IPS DF 6.9 (cell line): ENCODE results near the gene NDUFB10.
"Not testable (repeated sequence)": the region's sequence is repeated elsewhere in the genome, so short reads cannot be mapped to it uniquely, and the experiment has no call there.

ENCODE experiments used
- DNase-seq: peaks from one replicate; pipeline ENCODE4 v3.0.0-alpha.2; 2013; ENCODE audit warnings: low read depth, low spot score
- H3K27ac ChIP-seq: one replicate; pipeline ENCODE4 v1.5.1; 2013; ENCODE audit warnings: low read length, control low read depth
- H3K27me3 ChIP-seq: 2 replicates; pipeline ENCODE4 v1.6.1; 2013; ENCODE audit warnings: mild to moderate bottlenecking, low read length; ENCODE audit not compliant: control insufficient read depth, insufficient read depth
- H3K36me3 ChIP-seq: 2 replicates; pipeline ENCODE4 v1.6.1; 2013; ENCODE audit warnings: low read length; ENCODE audit not compliant: control insufficient read depth, insufficient read depth
- H3K4me1 ChIP-seq: 2 replicates; pipeline ENCODE4 v1.6.1; 2013; ENCODE audit warnings: low read length; ENCODE audit not compliant: control insufficient read depth, insufficient read depth
- H3K4me3 ChIP-seq: 2 replicates; pipeline ENCODE4 v1.5.1; 2013; ENCODE audit warnings: mild to moderate bottlenecking, low read length
- H3K9me3 ChIP-seq: 2 replicates; pipeline ENCODE4 v1.6.1; 2013; ENCODE audit warnings: low read length, inconsistent platforms; ENCODE audit not compliant: control insufficient read depth, insufficient read depth
- WGBS: extraction: QIAGEN DNeasy Blood & Tissue Kit; methylation state at CpG from one replicate; pipeline ENCODE4 v1.1.7; 2013; ENCODE audit warnings: mixed read lengths, missing lambda C conversion rate; ENCODE audit not compliant: insufficient read length, insufficient coverage; 5-methylcytosine and 5-hydroxymethylcytosine counted together

NDUFB10 gene

DNA sequence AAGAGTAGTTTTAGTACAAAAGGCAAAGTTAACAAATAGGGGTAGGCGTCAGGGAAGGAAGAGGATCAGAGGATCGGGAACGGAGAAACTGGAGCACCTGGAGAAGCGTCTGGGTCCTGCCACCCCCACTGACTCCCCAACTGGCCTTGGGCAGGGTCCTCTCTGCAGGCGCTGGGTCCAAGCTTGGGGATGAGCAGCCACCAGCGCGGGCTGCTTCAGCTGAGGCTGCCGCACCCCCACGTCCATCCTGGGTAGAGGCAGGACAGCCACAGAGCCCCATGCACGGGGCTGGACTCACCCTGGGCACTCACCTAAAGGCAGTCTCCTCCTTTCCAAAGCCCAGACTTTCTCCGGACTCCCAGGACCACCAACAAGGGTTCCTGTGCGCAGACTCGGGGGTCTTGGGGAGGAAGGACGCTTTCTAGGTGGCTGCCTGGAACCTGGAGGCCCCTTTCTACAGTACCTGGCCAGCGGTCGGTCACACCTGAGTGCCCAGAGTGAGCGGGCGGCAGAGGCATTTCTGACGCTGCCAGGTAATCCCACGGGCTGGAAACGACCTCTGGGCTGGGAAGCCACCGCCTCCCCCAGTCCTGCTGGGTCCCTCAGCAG, 42.2 kb upstream of the NDUFB10 start:
- no CpG with 5 or more reads among the region's 22 CpGs for WGBS

DNA sequence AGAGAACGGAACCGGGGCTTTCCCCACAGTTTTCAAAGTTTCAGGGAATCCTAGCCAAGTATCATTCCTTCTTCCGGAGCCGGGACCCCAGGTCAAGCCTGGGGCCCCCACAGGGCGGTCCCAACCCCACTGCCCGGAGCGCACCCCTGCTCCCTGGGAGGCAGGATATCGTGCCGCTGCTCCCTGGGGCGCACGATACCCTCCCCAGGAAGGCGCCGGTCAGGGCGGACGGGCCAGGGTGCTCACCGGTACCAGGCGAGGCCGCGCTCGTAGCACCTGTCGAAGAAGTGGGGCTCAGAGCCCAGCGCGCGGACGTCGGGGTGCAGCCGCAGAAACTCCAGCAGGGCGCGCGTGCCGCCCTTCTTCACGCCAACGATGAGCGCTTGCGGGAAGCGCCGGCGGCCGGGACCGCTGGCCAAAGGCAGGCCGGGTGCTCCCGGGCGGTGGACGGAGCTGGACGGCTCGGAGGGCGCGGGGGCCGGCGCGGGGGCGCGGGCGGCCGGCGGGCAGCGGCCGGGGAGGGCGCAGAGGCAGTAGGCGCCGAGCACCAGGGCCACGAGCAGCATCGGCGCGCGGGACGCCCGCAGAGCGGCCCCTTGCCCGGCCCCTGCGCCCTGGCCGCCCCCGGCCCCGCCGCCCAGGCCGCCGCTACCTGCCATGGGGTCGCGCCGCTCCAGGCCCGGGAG, 41.5 kb upstream of the NDUFB10 start:
- WGBS, result no CpG with 5 or more reads among the region's 81 CpGs
- peaks cover 38% of the 10 kb centered on the region for H3K27me3 ChIP-seq

More for the DNA sequence above, 42.2 kb upstream of the NDUFB10 start:
- H3K27ac ChIP-seq, result no peak overlapping the region
- peaks cover 14% of the 10 kb centered on the region for H3K4me1 ChIP-seq
- H3K27me3 ChIP-seq, result peaks cover 38% of the 10 kb centered on the region
- DNase-seq, result no peak
- no peaks in the 10 kb centered on the region for H3K36me3 ChIP-seq
- H3K9me3 ChIP-seq, result no peaks in the 10 kb centered on the region
- no peak overlapping the region for H3K4me3 ChIP-seq

DNA sequence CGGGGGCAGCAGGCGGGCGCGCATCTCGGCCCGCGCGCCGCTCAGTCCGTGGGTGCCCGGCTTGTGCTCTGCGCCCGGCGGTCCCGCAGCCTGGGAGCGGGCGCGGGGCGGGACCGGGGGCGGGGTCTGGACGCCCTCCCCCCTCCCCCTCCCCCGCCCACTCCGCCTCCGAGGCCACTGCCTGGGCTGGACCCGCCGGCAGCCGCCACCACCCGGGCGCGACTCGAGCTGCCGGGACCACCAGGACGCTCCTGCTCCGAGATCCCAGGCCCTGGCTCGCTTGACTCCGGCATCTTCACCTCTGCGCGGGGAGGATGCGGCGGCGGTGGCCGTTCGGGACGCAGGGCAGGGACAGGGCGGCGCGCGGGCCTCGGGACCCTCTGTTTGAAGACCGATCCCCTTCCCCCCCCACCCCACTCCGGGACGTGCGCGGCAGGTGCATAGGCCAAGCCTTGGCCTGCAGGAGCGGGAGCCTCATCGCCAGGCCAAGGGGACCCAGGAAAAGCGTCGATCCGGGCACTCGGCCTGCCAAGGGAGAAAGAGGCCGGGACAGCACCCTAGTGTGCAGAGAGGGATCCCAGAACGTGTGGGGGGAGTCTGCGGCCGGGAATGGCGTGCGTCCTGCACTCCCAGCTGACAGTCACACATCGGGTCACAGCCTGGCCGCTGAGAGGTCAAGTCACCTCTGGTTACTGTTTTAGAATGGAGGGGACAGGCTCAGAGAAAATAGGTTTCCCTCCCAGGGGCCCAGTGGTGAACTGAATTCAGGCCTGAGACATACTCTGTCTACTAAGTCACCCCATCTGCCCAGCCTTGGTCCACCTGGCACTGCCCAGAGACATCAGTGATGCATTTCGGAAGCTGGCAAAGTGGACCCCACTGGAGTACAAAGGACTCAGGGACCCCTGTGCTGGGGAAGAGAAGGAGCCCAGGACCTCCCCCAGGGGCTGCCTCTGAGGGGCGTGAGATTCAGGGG, 40.7 kb upstream of the NDUFB10 start, which contains the start of gene HS3ST6:
HS3ST6 (minus strand) TSS at position 65 of the 976 bp plus-strand sequence. CDS start 92 bp downstream, outside the sequence.
- no peak for DNase-seq
- H3K27me3 ChIP-seq, result peaks cover 42% of the 10 kb centered on the region
- no peaks in the 10 kb centered on the region for H3K36me3 ChIP-seq
- no peak within 1 kb of the TSS for H3K27ac ChIP-seq
- peak within 1 kb of the TSS; percentile 35; the same call in 1 of the 2 replicates for H3K4me3 ChIP-seq
- no peaks in the 10 kb centered on the region for H3K9me3 ChIP-seq
- no CpG with 5 or more reads among the region's 71 CpGs for WGBS
- H3K4me1 ChIP-seq, result peaks cover 16% of the 10 kb centered on the region

More for the DNA sequence above, 41.5 kb upstream of the NDUFB10 start:
- Histone ChIP-seq H3K4me3 (peak overlapping the region; percentile 35; the same call in 1 of the 2 replicates), H3K4me1 (peaks cover 14% of the 10 kb centered on the region), H3K27ac (no peak overlapping the region), H3K36me3 (no peaks in the 10 kb centered on the region), H3K9me3 (no peaks in the 10 kb centered on the region)
- no peak for DNase-seq

DNA sequence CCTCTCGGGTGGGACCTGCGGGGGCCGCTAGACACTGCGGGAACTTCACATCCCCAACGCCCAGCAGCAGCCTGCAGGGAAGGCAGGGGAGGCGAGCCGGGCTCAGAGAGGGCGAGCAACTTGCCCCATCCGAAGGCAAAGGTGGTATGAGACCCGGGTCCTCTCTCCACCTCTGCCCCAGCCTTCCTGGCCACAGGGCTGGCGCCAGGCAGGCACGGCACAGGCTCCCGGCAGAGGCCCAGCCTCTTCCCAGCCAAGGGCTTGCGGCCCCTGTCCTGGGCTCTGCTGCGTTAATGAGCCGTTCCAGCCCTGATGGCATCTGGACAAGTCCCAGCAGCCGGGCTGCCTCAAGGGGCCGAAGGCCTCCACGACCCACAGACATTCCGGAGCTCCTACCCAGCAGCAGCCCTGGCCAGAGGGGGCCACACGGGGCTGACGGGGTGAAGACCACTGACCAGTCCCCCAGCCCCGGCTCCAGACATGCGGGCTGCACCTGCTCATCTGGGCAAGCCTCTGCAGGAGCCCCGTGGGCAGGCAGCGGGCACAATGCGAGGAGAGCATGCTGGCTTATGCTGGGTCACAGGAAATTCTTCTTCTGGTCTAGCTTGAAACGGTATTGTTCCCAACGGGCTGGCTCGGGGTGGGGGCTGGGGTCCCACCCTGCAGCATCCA, 39.9 kb upstream of the NDUFB10 start:
- WGBS, result no CpG with 5 or more reads among the region's 30 CpGs
- DNase-seq, result no peak
- peaks cover 16% of the 10 kb centered on the region for H3K4me1 ChIP-seq
- H3K9me3 ChIP-seq, result no peaks in the 10 kb centered on the region
- no peak overlapping the region for H3K4me3 ChIP-seq
- H3K27me3 ChIP-seq, result peaks cover 42% of the 10 kb centered on the region
- no peak overlapping the region for H3K27ac ChIP-seq
- no peaks in the 10 kb centered on the region for H3K36me3 ChIP-seq

DNA sequence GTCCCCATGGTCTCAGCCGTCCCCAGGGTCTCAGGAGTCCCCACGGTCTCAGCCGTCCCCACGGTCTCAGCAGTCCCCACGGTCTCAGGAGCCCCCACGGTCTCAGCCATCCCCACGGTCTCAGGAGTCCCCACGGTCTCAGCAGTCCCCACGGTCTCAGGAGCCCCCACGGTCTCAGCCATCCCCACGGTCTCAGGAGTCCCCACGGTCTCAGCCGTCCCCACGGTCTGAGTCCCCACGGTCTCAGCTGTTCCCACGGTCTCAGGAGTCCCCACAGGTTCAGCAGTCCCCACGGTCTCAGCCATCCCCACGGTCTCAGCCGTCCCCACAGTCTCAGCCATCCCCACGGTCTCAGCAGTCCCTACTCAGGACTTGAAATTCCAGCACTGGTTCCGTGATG, 39.2 kb upstream of the NDUFB10 start:
- H3K27ac ChIP-seq, result not testable (repeated sequence)
- peaks cover 42% of the 10 kb centered on the region for H3K27me3 ChIP-seq
- no CpG with 5 or more reads among the region's 21 CpGs for WGBS

DNA sequence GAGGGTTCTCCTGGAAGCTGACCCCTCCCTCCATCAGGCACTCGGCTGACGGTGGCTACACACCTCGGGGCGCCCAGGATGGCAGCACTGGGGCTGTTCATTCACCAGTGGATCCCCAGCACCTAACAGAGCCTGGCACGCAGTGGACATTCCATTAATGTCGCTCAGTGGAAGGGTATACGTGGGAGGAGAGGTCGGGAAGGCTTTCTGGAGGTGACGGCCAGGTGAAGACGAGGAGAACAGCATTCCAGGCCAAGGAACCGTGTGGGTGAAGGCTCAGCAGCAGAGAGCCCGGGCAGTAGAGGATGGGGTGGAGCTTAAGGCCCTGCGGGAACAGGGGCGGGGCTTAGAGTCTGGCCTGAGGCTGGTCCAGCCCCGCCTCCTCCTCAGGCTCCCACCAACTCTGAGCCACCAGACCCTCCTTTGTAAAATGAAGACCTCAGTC, 38.6 kb upstream of the NDUFB10 start:
- Histone ChIP-seq H3K4me3 (no peak overlapping the region), H3K4me1 (peaks cover 16% of the 10 kb centered on the region), H3K27me3 (peaks cover 41% of the 10 kb centered on the region), H3K27ac (no peak overlapping the region), H3K9me3 (no peaks in the 10 kb centered on the region), H3K36me3 (no peaks in the 10 kb centered on the region)
- peak; percentile 41 for DNase-seq
- no CpG with 5 or more reads among the region's 15 CpGs for WGBS

More for the DNA sequence above, 39.2 kb upstream of the NDUFB10 start:
- H3K9me3 ChIP-seq, H3K4me3 ChIP-seq, DNase-seq, H3K36me3 ChIP-seq: not testable (repeated sequence)
- peaks cover 16% of the 10 kb centered on the region for H3K4me1 ChIP-seq

DNA sequence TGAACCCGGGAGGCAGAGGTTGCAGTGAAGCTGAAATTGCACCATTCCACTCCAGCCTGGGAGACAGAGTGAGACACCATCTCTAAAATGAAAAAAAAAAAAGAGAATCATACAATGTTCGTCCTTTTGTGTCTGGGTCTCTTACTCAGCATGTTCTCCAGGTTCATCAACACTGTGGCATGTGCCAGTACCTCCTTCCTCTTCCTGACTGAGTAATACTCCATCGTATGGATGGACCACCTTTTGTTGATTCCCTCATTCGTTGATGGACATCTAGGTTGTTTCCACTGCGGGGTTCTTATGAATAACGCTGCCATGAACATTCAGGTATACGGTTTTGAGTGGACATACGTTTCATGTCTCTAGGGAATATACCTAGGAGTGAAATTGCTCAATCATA, 37.0 kb upstream of the NDUFB10 start:
- no peak overlapping the region for H3K4me3 ChIP-seq
- H3K36me3 ChIP-seq, result no peaks in the 10 kb centered on the region
- H3K27ac ChIP-seq, result no peak overlapping the region
- DNase-seq, result no peak
- H3K9me3 ChIP-seq, result no peaks in the 10 kb centered on the region
- peaks cover 9% of the 10 kb centered on the region for H3K4me1 ChIP-seq
- peaks cover 34% of the 10 kb centered on the region for H3K27me3 ChIP-seq
- WGBS, result no CpG with 5 or more reads among the region's 8 CpGs

DNA sequence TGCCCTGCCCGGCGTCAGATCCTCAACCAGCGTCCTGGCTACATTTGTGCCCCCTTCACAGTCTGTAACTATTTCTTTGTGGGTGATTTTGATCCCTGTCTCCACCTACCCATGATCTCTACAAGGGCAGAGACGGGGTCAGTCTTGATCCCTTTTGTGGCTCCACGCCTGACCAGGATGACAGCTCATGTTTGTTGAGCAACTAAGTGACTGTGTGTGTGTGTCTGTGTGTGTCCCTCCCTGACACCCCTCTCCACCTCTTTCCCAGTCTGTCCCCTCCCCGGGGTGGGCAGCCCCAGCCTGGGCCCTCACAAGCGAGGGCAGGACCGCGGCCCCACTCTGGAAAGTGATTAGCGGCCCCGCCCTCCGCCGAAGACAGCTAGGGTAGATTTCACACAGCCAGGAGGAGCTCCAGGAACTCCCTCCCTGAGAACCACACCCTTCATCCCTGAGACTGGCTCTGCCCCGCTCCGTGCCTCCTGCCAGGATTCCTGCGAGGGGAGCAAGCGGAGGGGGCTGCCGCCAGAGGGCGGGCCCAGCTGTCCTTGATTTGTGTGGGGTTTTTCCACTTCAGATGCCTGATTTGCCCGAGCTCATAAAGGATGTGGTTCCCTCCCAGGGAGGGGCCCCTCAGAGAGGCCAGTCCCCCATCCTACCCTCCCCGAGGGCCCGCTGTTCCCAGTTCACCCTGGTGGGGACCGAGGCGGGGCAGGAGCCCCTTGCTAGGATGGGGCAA, 35.9 kb upstream of the NDUFB10 start:
- Histone ChIP-seq H3K27me3 (peaks cover 28% of the 10 kb centered on the region), H3K4me3 (no peak overlapping the region), H3K9me3 (no peaks in the 10 kb centered on the region), H3K4me1 (peaks cover 7% of the 10 kb centered on the region; the same call in 1 of the 2 replicates), H3K36me3 (no peaks in the 10 kb centered on the region), H3K27ac (no peak overlapping the region)
- peak; percentile 37 for DNase-seq
- WGBS, result no CpG with 5 or more reads among the region's 24 CpGs

DNA sequence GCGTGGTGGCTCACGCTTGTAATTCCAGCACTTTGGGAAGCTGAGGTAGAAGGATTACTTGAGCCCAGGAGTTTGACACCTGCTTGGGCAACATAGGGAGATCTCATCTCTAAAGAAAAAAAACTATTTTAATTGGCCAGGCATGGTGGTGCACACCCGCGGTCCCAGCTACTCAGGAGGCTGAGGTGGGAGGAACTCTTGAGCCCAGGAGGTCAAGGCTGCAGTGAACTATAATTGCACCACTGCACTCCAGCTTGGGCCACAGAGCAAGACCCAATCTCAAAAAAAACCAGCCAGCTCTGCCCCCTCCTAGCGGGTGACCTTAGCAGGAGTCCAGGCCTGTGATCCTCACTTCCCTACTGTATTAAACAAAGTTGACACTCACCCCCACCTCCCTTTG, 35.2 kb upstream of the NDUFB10 start:
- Histone ChIP-seq H3K36me3 (no peaks in the 10 kb centered on the region), H3K9me3 (no peaks in the 10 kb centered on the region), H3K4me3 (no peak overlapping the region), H3K27ac (no peak overlapping the region), H3K27me3 (peaks cover 21% of the 10 kb centered on the region), H3K4me1 (peaks cover 7% of the 10 kb centered on the region; the same call in 1 of the 2 replicates)
- no peak for DNase-seq
- no CpG with 5 or more reads among the region's 5 CpGs for WGBS
